UCSD-AML1 (cell line): ENCODE measurements around the gene DGKG.

Experiments
- DNase-seq: peaks from one replicate; lab custom pipeline; 2025; ENCODE audit not compliant: unreplicated experiment; lab: John Stamatoyannopoulos, UW

Gene DGKG

GRCh38 chr3:186320862-186321568, 41.0 kb downstream of the DGKG start:
- DNase-seq: no peak

- DNase-seq: no peak
Observed at GRCh38 chr3:186319945-186320344, 42.1 kb downstream of the DGKG start.

DNA sequence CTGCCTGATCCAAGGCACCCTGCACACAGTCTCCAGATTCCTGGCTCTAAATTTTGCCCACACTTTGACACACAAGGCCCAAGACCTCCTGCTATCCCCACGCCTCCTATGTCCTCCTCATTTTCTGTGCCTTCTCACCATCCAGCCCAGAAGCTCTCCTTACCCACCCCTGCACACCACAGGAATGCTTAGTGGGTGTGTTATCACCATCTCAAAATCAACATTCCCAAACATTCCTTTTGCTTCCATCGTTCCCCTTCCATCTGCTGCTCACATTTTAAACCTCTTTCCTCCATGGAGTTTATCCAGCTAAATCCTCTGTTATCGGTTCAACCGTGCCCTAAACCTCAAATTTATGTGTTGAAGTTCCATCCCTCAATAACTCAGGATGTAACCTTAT, 43.9 kb downstream of the DGKG start:
- no peak for DNase-seq

- DNase-seq: no peak
Observed at GRCh38 chr3:186317478-186317877, 44.6 kb downstream of the DGKG start.

DNA sequence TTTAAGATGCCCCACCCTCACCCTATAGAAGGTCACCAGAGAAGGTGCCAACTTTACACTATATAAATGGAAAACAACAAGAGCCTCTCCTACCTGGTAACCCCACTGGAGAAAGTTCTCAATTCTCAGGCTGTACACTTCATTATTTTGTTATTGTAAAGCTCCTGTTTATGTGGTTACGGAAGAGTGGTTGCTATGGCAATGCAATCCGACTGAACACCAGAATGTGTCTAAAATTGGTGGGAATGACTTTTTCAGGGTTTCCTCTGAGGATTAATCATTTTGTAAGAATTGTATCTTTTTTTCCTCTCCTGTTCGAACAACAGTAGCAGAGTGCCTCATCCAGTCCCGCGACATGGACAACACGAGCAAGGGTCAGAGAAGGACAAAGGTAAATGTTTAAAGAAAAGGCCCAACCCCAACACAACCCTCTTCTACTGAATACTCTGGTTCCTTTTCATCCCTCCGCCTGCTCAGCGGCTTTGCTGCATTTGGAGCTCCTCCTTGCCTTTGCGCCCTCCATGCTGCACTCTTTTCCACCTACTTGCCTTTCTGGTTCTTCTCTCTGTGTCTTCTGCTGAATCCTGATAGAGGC, 45.3 kb downstream of the DGKG start:
- DNase-seq: no peak

DNA sequence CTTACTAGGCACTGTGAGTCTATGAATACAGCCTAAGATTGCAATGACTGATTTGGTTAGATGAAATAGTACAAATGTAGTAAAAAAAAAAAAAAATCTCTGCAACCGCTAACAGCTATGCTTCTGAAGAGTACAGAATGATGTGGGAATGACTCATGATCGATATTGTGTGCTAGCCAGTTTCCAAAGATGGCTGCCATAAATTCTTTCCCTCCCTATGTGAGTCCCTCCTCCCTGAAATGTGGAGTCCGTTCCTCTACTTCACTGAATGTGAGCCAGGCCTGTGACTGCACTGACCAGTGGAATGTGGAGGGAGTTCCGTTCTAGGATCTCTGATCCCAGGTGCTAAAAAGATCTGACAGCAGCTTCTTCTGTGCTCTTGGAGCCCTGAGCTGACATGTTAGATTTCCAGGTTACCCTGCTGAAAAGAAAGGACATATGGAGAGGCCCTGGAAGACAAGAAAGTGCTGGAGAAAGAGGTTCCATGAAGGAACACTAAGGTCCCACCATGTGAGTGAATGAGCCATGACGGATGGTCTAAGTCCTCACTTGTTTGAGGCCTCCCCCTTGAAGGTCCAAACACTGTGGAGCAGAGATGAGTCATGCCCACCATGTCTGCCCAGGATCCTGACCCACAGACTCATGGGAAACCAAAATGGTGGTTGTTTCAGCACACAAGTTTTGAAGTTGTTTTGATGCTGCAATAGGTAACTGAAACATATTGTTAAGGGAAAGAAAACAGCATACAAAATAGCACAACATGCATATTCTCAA, 46.3 kb downstream of the DGKG start:
- DNase-seq: no peak

DNA sequence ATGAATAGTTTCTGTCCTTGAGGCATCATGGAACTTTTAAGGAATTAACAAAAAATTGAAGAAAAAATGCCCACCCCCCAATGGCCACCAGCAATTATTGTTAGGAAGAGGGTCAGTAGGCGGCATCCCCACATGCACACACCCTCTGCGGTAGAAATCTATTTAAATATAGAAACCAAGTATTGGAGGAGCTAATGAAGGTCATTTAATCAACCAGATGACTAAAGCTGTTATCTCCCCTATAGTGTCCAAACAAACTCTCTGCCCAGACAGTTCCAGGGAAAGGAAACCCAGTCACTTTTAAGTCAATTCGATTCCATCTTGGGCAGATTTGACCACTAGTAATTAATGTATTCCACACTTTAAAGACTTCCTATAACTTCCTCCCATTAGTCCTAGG, 47.1 kb downstream of the DGKG start:
- no peak for DNase-seq

GRCh38 chr3:186311441-186311840, 50.6 kb downstream of the DGKG start:
- no peak for DNase-seq

- no peak for DNase-seq
Observed at GRCh38 chr3:186308549-186308948, 53.5 kb downstream of the DGKG start.

DNA sequence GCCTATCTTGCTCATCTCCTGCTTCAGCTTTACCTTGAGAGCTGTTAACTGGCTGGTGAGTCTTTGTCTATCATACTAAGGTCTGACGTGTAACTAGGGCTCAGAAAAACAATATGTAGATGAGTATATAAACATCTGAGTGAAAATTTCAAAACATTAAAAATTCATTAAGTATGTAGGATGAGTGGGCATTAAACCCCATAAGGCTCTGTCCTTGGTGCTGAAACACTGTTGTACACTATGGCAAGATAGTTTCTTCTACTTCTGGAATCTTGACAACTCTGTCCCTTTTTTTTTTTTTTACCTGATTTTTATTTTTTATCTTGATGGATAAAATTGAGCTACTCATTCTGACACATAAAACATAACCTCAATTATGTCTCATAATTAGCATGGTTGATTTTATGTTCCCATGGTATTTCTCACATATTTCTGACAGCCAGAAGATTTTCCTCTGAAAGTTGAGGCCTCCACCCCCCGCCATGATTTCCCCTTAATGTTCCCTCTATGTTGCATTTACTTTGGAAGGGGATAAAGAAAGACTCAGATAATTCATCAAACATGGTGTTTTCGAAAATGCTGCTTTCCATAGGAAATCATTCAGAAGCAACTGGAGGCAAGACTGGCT, 54.3 kb downstream of the DGKG start:
- DNase-seq: no peak

- no peak for DNase-seq
Observed at GRCh38 chr3:186305286-186305685, 56.7 kb downstream of the DGKG start.

DNA sequence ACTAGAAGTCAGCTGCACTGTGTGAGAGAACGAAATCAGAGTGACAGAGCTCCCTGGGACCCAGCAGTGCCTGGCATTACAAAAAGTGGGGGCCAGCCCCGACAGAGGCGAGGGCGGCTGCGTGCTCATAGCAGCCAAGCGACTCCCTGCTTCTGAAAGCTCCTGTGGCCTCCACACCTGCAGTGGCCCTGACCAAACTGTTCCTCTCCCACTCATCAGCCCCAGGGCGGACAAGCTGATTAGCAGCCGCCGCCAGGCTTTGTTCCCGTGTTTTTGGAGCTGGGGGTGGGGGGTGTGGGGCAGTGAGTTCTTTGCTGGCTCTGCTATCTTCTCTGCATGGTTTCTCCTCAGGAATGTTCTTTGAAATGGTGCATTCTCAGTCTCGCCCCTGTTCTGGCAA, 58.1 kb downstream of the DGKG start:
- no peak for DNase-seq

GRCh38 chr3:186299327-186299726, 62.7 kb downstream of the DGKG start:
- no peak for DNase-seq

GRCh38 chr3:186298876-186299275, 63.2 kb downstream of the DGKG start:
- DNase-seq: no peak

DNA sequence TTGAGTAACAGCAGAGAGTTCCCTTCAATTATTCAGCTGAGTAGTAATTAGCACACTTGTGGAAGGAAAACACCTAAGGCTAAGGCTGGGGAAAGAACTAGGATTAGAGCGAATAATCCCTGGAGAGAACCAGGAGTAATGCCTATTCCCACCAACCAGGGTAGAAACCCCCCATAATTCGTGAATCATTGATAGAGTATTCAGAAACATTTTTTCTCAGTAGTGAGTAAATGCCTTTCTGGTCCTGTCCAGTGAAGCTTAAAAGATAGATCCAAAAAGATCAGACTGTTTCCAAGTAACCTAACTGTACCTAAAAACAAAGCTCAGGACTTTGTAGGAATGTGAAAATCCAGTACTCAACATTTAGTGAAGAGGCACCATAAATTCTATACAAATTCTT, 71.2 kb downstream of the DGKG start:
- DNase-seq: no peak

DNA sequence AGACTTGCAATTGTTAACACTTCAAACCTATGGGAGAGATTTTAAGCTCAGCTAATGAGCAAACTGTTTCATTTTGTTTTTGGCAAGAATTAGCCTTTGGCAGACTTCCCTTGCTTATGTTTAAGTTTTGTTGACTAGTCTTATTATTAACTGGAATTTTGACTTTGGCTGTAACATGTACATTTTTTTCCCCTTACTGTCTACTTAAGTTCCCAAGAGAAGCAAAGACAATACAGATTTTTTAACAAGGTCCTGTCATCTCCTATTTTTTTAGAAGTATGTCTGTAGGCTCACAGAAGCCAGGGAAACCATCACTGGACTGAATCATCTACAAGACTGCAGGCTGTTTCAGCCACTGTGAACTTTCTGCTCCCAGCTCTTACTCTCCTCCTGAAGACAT, 74.3 kb downstream of the DGKG start:
- no peak for DNase-seq

- no peak for DNase-seq
Observed at GRCh38 chr3:186286114-186286513, 75.9 kb downstream of the DGKG start.

GRCh38 chr3:186284661-186285060, 77.4 kb downstream of the DGKG start:
- no peak for DNase-seq

- no peak for DNase-seq
Observed at GRCh38 chr3:186284349-186284652, 77.7 kb downstream of the DGKG start.

DNA sequence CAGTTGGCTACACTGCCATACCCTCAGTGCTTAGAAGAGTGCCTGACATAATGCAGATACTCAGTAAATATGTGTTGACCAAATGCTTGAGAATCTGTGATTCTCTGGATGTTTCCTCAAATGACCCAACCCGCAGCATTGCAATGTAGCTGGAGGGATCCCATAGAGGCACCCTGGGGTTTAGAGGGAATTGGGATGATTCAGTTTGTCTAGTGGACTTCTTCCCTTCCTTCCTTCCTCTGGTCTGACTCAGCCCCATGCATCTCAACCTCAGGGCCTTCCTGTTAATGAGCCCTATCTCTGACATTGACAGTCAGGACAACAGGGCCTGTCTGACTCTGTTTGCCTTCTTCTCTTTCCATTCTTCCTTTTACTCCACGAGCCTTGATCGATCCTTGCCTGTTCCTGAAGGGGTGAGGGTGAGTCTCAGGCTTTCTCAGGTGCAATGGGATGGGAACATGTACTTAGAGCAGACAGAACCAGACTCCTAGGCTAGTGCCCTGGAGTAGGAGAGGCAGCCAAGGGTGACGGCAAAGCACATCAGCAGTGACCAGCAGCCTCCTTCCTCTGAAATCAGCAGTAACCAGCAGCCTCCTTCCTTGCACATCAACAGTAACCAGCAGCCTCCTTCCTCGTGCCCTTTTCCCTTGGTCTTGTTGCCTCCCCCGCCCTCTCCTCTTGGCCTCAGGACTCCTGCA, 78.2 kb downstream of the DGKG start:
- no peak for DNase-seq

GRCh38 chr3:186283096-186283495, 78.9 kb downstream of the DGKG start:
- no peak for DNase-seq
